AG09309 (cell line): ENCODE measurements around the gene NUP42.
A peak's percentile ranks its signal among the peaks of the same experiment; 100 is the strongest.

ENCODE experiments used
- DNase-seq: peaks from one replicate; pipeline ENCODE4 v3.0.0-alpha.2; 2010; ENCODE audit warnings: low read depth
- H3K4me3 ChIP-seq: 2 replicates; pipeline ENCODE4 v1.5.1; 2011; ENCODE audit warnings: mild to moderate bottlenecking, low read depth, low read length, moderate library complexity; ENCODE audit not compliant: control insufficient read depth
- TF ChIP-seq, protein P1 (sequence below): IDR thresholded peaks from 2 replicates; pipeline ENCODE4 v1.5.1; 2011; ENCODE audit warnings: mild to moderate bottlenecking, low read depth, low read length, inconsistent platforms; ENCODE audit not compliant: insufficient read depth, control insufficient read depth; ENCODE audit errors: missing control alignments

The NUP42 gene, protein sequence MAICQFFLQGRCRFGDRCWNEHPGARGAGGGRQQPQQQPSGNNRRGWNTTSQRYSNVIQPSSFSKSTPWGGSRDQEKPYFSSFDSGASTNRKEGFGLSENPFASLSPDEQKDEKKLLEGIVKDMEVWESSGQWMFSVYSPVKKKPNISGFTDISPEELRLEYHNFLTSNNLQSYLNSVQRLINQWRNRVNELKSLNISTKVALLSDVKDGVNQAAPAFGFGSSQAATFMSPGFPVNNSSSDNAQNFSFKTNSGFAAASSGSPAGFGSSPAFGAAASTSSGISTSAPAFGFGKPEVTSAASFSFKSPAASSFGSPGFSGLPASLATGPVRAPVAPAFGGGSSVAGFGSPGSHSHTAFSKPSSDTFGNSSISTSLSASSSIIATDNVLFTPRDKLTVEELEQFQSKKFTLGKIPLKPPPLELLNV

DNA sequence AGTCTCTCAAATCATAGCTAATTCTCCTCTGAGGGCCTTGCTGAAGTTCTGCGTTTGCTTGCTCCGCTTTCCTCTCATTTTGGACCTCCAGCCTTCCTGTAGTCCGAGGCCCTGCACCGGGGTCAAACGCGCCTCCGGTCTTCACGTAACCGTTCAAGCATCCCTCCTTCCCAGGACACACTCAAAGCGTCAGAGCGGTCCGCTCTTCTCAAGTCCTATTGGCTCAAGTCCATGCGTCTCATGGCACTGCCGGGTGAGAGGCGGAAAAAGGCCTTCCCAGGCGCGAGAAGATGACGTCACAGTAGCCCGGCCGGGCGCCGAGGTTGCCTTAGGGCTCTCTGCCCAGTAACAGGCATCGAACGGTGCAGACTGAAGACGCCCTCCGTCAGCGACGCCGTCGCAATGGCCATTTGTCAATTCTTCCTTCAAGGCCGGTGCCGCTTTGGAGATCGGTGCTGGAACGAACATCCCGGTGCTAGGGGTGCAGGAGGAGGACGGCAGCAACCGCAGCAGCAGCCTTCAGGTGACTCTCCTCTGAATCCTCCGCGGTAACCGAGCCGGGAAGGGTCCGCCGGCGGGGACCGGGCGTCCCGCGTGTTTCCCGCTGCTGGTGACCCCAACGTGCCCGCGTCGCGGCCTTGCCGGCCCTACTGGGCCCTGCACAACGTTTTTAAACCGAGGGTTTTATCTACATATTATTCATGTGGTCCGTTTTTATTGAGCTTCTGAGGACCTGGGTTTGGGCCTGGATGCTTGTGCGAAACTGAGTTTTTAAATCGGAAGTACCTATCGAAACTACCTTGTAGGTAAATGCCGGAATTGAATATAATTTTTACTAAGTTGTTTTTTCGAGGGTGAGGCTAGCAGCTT, at the start of gene NUP42:
TSS of gene NUP42 (plus strand) at position 365 of the 870 bp plus-strand sequence. CDS start at position 403, 38 bp downstream.
- TF ChIP-seq, protein P1, sequence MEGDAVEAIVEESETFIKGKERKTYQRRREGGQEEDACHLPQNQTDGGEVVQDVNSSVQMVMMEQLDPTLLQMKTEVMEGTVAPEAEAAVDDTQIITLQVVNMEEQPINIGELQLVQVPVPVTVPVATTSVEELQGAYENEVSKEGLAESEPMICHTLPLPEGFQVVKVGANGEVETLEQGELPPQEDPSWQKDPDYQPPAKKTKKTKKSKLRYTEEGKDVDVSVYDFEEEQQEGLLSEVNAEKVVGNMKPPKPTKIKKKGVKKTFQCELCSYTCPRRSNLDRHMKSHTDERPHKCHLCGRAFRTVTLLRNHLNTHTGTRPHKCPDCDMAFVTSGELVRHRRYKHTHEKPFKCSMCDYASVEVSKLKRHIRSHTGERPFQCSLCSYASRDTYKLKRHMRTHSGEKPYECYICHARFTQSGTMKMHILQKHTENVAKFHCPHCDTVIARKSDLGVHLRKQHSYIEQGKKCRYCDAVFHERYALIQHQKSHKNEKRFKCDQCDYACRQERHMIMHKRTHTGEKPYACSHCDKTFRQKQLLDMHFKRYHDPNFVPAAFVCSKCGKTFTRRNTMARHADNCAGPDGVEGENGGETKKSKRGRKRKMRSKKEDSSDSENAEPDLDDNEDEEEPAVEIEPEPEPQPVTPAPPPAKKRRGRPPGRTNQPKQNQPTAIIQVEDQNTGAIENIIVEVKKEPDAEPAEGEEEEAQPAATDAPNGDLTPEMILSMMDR: no peak

DNA sequence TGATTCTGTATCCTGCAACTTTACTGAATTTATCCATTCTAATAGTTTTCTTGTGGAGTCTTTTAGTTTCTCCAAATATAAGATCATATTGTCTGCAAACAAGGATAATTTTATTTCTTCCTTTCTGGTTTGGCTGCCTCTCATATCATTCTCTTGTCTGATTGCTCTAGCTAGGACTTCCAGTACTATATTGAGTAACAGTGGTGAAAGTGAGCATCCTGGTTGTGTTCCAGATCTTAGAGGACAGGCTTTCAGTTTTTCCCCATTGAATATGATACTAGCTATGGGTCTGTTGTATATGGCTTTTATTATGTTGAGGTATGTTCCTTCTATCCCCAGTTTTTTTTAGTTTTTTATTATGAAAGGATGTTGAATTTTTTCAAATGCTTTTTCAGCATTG, 48.1 kb upstream of the NUP42 start:
- TF ChIP-seq, protein P1: no peak
- no peak for DNase-seq
- no peak overlapping the region for H3K4me3 ChIP-seq

More for the DNA sequence above, at the start of gene NUP42:
- peak; percentile 95 for DNase-seq
- H3K4me3 ChIP-seq: peak within 1 kb of the TSS; percentile 63

DNA sequence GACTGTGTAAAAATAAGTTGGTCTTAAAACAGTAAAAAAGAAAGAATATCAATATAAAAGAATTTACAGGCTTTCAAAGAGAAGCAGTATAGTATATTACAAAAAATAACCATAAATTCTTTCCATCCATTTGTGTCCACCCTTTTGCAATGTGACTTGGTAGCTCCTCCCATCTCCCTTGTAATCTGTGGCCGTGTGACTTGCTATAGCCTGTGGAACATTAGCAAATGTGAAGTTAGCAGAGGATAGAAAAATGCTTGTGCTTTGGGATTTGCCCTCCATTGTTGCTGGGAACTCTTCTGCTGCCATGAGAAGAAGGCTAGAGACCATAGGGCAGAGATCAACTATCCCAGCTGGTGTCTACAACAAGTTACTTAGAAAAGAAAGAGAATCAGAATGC, 46.1 kb upstream of the NUP42 start:
- no peak for DNase-seq
- TF ChIP-seq, protein P1: no peak
- H3K4me3 ChIP-seq: no peak overlapping the region

DNA sequence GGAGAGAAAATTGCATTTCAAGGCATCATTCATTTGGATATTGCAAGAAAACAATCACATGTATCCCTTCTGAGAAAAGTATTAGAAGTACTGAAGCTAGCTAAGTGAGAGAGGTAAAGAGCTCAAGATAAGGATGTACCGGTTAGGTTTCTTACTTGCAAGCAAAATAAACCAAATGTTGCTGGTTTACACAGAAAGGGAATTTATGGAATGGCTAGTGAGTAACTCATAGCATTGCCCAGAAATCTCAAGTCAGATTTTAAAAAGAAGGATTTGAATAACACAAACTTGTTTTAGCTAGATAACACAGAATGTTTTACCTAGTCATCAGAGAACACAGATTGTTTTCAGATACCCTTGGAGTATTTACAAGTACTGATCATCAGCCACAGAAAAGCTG, 45.6 kb upstream of the NUP42 start:
- H3K4me3 ChIP-seq: no peak overlapping the region
- DNase-seq: no peak
- TF ChIP-seq, protein P1: no peak

DNA sequence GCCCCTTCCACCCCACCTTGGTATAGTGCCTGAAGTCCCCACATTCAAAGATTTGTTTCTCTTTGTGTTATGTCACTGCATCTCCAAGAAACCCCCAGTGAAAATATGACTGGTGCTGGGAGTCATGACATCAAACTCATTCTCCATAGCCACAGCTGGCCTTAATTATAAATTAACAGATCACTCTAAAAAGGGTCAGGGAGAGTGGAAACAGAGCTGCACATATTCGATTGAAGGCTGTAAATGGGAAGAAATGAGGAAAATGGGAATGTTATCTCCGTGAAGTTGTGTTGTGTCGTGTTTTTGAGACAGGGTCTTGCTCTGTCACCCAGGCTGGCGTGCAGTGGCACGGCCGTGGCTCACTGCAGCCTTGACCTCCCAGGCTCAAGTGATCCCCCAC, 24.2 kb upstream of the NUP42 start:
- TF ChIP-seq, protein P1: no peak
- no peak overlapping the region for H3K4me3 ChIP-seq
- DNase-seq: no peak

DNA sequence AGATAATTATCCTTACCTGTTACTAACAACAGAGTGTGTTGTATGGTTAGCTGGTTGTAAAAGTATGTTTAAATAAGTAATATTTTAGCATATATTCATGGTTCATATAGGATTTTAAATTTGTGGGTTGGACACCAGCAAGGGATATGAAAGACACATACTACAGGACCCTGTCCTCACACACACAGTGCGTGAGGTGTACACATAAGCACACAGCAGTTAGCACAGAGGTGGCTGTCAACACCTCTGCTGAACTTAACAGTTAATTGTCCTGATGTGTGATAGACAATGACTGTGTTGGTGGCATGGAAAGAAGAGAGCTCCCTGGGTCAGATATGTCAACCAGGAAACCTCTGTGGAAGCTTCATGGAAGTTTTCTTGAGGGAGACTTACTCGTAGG, 23.3 kb upstream of the NUP42 start:
- no peak for DNase-seq
- no peak overlapping the region for H3K4me3 ChIP-seq
- TF ChIP-seq, protein P1: no peak
